ENCODE data around the gene APBB3. TPM values are rescaled to one million over a fixed set of nuclear protein-coding genes. Genes with fewer than 3 reads are reported as not detected.
"Not testable (repeated sequence)": the region's sequence is repeated elsewhere in the genome, so short reads cannot be mapped to it uniquely, and the experiment has no call there.

APBB3 gene
- total RNA-seq, 1 donor from 2014 or later, result 10.6 TPM

DNA sequence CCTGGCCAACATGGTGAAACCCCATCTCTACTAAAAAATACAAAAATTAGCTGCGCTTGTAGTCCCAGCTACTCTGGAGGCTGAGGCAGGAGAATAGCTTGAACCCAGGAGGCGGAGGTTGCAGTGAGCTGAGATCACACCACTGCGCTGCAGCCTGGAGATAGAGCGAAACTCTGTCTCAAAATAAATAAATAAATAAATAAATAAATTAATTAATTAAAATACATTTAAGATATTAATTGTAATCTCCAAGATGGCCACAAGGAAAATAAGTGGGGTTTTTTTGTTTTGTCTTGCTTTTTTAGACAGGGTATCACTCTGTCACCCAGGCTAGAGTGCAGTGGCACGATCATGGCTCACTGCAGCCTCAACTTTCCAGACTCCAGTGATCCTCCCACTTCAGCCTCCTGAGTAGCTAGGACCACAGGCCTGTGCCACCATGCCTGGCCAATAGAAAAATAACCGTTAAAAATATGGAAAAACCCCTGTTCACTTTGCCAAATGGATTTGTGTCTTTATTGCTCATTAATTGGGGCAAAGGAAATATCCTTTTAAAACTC, 14.9 kb upstream of the APBB3 start:
- DNase-seq (ENCODE audit: missing footprints); intact Hi-C loops (cut with DNase I); ATAC-seq: not testable (repeated sequence)

DNA sequence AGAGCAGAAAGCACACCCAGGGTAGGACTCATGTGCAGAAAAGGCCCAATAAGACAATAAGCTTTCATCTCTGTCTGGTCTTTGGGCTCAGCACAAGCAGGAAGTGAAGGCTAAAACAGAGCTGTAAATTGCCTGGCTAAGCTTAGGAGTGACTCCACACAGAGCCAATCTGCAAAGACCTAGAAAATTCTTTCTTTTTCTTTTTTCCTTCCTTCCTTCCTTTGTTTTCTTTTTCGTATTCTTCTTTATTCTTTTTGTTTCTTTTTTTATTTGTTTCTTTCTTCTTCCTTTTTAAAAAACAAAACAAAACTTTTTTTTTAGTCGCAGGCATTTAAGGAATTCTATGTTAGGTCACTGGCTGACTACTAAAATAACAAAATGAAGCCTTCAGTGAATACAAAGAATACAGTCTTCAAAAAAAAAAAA, 12.4 kb upstream of the APBB3 start:
- ATAC-seq (peak; percentile 33), DNase-seq (ENCODE audit: missing footprints) (no peak)
- intact Hi-C loops (cut with DNase I), result no loop called here

DNA sequence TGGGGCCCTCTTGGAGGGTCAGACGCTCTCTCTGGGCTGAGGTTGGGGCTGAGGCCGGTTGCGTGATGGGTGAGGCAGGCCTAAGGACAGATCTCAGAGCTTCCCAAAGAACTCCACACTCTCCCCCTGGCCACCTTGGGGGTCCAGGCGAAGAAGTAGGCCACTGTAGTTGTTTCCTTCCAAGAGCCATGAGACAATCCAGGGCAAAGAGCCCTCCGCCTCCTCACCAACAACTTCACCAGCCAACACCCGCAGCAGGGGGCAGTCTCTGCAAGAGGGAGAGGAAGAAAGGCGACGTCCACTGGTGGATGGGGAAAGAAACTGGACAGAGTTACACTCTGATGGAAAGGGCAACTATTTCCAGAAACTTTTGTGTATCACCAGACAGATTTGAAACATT, 10.9 kb upstream of the APBB3 start:
- DNase-seq (ENCODE audit: missing footprints) (peak; percentile 83), ATAC-seq (peak; percentile 47)
- intact Hi-C loops (cut with DNase I), result no loop called here

DNA sequence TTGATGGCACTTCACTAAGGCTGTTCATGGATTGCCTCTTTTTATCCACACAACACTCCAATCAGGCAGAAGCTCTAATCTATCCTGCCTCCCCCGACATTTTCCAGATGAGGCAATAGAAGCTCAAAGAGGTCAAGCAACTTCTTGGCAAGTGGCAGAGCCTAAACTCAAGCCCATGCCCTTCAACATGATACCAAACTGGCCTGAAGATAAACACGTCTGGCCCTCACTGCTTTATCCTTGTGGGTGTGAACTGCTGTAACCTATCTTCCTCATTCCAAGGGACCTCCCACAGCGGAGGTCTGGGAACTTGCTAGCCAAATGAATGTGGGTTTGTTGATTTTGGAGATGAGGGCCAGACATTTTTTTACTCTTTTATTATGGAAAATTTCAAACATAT, 9.8 kb upstream of the APBB3 start:
- ATAC-seq (no peak), DNase-seq (ENCODE audit: missing footprints) (no peak)
- intact Hi-C loops (cut with DNase I), result no loop called here

DNA sequence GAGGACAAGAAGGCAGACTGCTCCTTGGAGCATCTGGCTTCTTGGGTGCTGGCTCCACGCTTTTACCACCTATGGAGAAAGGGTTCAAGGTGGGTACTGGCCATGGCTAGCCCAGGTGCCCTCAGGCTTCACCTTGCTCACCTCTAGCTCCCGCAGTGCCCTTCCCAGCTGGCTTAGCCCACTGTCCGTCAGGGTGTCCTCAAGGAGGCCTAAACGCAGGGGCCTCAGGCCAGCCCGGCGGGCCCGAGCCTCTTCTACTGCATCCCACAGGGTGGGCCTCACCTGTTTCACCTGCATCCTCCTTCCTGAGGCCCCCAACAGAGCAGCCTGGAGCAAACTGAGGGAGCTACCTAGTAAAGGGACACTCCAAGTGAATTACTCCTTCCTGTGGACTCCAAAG, 9.3 kb upstream of the APBB3 start:
- intact Hi-C loops (cut with DNase I), result no loop called here

DNA sequence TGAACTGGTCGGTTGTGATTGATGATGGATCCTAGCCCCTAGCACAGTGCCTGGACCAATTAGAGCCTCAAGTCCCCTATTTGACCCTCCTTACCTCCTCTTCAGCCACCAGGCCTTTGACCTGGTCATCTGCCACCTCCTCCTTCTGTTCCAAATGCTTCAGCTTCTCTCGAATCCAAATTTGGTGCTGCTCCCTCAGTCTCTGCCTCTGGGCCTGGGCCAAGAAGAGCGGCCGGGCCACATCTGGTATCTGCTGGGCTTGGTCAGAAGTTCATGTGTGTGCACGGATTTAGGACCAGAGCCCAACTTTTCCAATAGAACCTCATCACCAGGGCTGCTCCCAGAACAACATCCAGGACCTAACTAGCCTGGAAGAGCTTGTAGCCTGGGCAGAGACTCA, 6.7 kb upstream of the APBB3 start:
- DNase-seq (ENCODE audit: missing footprints) (no peak), ATAC-seq (peak; percentile 53)
- intact Hi-C loops (cut with DNase I), result no loop called here

More for the DNA sequence above, 9.3 kb upstream of the APBB3 start:
- ATAC-seq (no peak), DNase-seq (ENCODE audit: missing footprints) (no peak)

DNA sequence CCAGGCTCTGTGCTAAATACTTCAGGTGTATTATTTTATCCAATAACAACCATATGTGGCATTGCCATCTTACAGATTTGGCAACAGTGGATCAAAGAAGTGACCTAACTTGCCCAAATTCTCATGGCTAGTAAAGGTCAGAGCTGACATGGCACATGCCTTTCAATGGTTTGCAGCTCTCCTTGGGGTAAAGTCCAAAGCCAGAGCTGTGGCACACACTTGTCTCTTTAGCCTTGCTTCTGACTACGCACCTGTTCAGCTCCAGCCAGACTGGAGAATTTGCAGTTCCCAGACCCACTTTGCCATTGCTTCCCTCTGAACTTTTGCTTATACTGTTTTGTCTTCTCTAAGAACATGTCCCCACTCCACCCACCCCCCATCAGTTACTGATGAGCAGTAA, 6.1 kb upstream of the APBB3 start:
- DNase-seq (ENCODE audit: missing footprints), result no peak
- no peak for ATAC-seq
- intact Hi-C loops (cut with DNase I), result no loop called here

DNA sequence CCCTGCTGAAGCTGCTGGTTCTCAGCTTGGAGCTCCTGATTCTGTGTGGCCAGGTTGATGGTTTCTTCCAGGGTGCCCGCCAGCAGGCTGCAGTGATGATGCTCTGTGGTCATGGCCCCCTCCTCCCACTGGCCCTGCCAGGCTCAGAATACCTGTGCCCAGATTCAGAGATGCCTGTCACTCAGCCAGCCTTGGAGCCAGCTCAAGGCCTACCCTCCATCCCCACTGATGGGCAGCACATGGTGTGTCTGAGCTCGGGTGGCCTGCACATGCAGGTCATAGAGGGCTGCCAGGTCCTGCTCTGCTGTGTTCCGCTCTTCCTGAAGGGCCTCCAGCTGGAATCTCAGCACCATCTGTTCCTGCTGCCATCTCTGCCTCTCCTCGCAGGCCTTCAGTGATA, 5.7 kb upstream of the APBB3 start:
- ATAC-seq (no peak), DNase-seq (ENCODE audit: missing footprints) (no peak)
- intact Hi-C loops (cut with DNase I), result no loop called here

DNA sequence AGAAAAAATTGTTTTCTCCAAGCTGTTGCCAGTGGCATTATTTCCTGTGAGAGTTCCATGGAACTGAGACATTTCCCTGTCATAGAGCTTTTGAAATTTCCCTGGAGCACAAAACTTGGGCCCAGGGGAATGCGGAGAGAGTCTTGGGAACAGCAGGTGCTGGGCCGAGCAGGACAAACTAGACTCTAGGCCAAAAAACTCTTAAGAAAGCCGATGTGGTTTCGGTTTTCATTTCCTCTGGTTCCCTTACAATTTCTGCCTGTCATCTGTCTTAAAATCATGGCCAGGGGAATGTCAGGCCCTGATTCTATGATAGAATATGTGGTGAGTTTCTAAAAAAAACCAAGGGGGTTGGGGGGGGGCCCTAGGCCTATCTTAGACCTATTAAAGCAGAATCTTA, 4.8 kb upstream of the APBB3 start:
- intact Hi-C loops (cut with DNase I), result no loop called here

DNA sequence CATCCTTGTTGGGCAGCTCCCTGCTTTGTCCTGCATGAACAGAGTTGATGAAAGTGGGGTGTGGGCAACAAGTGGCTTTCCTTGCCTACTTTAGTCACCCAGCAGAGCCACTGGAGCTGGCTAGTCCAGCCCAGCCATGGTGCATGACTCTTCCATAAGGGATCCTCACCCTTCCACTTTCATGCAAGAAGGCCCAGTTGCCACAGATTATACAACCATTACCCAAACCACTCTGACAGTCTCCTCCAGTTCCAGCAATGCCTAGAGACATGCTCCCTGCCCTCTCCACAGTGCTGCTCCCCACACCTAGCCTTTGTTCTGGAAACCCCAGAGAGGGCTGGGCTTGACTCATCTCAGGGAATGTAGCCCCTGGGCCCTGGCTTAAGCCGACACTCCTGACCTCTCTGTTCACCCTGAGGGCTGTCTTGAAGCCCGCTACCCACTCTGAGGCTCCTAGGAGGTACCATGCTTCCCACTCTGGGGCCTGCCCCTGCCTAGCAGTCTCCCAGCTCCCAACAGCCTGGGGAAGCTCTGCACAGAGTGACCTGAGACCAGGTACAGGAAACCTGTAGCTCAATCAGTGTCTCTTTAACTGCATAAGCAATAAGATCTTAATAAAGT, 4.2 kb upstream of the APBB3 start:
- DNase-seq (ENCODE audit: missing footprints), result no peak
- ATAC-seq, result no peak
- intact Hi-C loops (cut with DNase I), result no loop called here

More for the DNA sequence above, 4.8 kb upstream of the APBB3 start:
- DNase-seq (ENCODE audit: missing footprints) (no peak), ATAC-seq (no peak)

DNA sequence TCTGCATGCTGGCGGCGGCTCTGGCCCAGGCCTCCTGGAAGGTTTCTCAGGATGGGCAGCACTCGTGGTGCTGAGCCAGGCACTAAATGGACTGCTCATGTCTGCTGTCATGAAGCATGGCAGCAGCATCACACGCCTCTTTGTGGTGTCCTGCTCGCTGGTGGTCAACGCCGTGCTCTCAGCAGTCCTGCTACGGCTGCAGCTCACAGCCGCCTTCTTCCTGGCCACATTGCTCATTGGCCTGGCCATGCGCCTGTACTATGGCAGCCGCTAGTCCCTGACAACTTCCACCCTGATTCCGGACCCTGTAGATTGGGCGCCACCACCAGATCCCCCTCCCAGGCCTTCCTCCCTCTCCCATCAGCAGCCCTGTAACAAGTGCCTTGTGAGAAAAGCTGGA, 3.5 kb upstream of the APBB3 start:
- intact Hi-C loops (cut with DNase I), result no loop called here
- DNase-seq (ENCODE audit: missing footprints) (no peak), ATAC-seq (no peak)

DNA sequence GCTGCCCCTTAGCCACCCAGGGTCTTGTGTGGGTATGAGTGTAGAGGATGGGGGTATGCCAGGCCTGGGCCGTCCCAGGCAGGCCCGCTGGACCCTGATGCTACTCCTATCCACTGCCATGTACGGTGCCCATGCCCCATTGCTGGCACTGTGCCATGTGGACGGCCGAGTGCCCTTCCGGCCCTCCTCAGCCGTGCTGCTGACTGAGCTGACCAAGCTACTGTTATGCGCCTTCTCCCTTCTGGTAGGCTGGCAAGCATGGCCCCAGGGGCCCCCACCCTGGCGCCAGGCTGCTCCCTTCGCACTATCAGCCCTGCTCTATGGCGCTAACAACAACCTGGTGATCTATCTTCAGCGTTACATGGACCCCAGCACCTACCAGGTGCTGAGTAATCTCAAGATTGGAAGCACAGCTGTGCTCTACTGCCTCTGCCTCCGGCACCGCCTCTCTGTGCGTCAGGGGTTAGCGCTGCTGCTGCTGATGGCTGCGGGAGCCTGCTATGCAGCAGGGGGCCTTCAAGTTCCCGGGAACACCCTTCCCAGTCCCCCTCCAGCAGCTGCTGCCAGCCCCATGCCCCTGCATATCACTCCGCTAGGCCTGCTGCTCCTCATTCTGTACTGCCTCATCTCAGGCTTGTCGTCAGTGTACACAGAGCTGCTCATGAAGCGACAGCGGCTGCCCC, 2.9 kb upstream of the APBB3 start:
- intact Hi-C loops (cut with DNase I), result no loop called here
- ATAC-seq (no peak), DNase-seq (ENCODE audit: missing footprints) (no peak)

DNA sequence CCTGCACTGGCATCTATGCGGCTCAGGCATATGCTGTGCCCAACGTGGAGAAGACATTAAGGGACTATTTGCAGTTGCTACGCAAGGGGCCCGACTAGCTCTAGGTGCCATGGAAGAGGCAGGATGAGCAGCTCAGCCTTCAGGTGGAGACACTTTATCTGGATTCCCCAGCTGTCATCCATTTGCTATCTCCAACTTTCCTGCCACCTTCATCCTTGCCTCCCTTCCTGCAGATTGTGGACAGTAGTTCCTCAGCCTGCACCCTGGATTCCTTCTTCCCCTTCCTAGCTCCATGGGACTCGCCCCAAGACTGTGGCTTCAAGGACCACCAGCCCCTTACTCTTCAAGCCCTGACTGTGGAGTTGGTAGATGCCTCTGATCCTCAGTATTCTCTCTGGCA, 2.3 kb upstream of the APBB3 start:
- no peak for ATAC-seq
- intact Hi-C loops (cut with DNase I), result no loop called here
- no peak for DNase-seq (ENCODE audit: missing footprints)

DNA sequence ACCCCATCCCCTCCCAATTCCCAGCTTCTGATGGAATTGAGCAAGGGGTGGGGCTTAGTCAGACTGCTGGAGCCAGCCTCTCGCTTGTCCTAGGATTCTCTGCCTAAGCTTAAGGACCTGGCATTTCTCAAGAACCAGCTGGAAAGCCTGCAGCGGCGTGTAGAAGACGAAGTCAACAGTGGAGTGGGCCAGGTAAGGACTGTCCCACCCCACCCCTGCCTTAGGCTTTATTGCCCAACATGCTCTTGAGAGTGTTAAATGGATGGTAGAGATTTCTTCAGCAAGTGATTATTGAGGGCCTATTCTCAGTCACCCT, 1.3 kb upstream of the APBB3 start:
- no peak for ATAC-seq
- intact Hi-C loops (cut with DNase I), result loop anchor here (2.0 kb wide), 1 partner anchor 165 kb away; the partner anchor contains the start of gene ANKHD1

DNA sequence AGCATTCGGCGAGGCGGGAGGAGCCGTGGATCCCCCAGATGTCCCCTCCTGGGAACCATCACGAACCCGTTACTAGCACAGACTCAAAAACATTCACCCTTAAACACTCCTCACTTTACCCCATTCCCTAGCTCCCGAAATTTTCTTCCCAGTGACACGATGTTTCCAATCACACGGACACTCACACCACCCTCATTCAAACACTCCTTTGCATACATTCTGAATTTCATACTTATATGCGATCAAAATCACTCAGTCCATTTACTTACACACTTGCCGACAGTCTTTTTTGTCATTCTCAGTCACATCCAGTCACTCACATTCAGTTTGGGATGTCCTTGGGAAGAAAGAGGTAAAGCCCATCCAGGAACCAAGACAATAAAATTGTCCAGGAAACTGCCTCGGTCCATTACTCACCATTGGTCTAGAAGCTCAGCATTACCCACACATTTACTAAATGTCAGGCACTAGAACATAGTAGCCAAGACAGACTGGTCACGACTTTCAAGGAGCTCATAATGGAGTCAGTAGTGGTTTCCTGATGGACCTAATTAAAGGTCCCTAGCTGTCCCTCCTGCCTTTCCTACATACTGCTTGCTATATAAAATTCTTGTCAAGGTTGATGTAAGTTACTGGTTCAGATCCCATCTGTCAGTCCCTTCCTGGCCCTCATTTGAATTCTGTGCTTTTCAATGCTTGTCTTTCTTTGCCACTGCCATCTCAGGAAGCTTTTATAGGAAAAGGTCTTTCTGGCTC, 804 bp upstream of the APBB3 start:
- intact Hi-C loops (cut with DNase I), result loop anchor here (2.0 kb wide), 1 partner anchor 164 kb away; the partner anchor contains the start of gene ANKHD1
- ATAC-seq (no peak), DNase-seq (ENCODE audit: missing footprints) (no peak)

More for the DNA sequence above, 1.3 kb upstream of the APBB3 start:
- no peak for DNase-seq (ENCODE audit: missing footprints)

DNA sequence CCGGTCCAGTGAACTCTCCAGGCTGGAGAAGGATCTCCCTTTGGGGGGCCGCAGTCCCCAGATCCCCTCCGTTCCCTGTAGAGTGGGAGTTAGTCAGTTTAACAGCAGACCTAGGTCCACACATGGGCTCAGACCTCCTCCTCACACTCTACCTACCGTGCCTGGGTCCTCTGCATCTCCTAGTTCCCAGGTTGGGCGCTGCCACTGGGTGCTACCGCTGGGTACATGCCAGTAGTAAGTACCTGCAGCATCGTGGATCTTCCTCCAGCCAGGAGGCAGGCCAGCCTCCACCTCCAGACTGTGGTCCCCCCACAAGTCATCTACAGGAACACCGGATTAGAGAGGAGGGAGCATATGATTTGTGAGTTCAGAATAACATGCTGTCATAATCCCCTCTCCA, 802 bp downstream of the APBB3 start:
- DNase-seq (ENCODE audit: missing footprints) (no peak), ATAC-seq (no peak)
- intact Hi-C loops (cut with DNase I), result no loop called here

DNA sequence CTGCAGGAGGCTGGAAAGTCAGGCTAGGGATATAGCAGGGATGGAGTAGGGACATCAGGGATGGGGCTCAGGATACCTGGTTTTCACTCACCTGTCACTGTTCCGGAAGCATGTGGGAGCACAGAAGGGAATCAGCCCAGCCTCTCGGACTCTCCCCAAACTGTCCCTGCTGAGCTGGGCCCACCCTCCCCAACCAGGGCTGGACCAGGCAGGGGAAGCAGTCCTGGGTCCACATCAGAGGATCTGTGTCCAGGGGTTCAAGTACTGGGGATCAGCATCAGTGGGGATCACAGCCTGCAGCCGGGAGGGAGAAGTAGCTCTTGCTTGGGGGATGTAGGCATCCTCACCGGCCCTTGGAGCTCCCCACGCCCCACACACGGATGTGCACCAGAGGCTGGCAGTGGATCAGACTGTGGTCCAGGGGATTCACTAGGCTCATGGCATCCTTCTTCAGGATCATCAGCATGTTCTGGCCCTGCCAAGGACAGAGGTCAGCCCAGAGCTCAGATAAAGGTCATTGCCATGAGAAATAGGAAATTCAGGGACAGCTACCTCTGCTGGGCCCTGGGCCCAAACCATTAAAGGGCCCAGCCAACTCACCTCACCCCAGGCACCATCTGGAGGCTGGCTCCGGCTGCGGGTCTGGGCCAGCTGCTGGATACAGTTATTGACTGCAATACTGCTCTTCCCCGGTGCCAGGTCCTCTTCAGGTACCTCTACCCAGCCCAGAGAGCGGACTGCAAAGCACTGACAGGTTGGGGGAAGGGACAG, 2.5 kb downstream of the APBB3 start:
- ATAC-seq (no peak), DNase-seq (ENCODE audit: missing footprints) (no peak)
- intact Hi-C loops (cut with DNase I), result no loop called here

DNA sequence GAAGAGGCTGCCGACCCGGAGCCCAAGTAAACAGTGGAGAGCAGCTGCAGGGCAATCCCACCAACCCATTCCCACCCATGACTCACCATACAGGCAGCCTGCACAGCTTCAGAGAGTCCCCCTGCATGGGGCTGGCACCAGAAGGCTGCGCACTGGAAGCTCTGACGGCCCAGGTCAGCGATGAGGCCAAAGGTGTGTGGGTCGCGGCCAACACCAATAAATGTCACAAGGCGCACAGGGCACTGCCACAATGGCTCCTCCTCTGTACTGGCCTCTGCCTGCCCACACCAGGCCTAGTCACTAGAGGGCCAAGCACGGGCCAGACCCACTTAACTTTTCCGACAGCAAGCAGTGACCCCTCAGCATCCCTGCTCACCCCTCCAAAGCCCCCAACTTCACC, 4.2 kb downstream of the APBB3 start:
- ATAC-seq (no peak), DNase-seq (ENCODE audit: missing footprints) (no peak)
- intact Hi-C loops (cut with DNase I), result no loop called here

DNA sequence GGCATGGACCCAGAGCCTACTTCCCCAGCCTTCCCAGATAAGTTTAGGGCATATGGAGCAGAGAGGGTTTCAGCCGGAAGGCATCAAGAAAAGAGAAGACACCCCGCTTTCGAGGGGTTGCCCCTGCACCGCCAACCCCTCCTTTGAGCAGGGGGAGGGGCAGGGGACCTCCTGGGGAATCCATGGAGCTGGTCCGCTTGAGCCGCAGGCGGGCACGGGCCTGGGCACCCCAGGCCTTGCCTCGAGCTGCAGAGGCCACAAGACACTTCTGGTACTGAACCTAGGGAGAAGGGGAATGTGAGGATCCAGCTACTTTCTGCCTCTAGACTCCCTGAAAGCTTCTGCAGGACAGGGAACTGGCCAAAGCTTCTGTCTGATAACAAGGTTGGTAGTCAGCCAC, 5.9 kb downstream of the APBB3 start:
- DNase-seq (ENCODE audit: missing footprints), result no peak
- no peak for ATAC-seq
- intact Hi-C loops (cut with DNase I), result no loop called here

Measured in Right ventricle myocardium inferior (tissue), 1 donor.